ENCODE results near the gene TNPO1.

Gene TNPO1

DNA sequence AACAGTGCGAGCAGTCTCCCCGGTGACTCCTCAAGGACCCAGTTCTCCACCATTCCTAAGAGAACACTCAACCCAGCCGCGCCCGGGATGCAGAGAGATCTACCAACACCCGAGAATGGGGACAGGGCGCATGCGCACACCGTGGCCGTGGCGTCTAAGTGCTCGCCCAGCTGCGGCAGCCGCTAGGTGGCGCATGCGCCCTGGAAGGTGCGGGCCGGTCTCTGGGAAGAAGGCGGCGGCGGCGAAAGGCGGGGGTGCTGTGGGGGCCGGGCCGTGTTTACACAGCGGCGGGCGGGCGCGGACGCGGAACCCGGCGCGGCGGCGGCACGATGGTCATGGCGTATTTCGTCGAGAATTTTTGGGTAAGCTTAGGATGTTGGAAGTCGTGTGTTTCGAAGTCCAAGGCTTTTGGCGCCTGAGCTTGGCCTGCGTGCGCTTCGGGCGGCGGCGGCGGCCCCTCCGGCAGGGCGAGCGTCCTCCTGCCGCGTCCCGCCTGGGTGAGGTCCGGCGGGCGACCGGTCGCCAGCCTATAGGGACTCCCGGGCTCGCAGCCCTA, 139.4 kb downstream of the TNPO1 start, which contains the start of gene FCHO2:
TSS of gene FCHO2 (plus strand) at position 274 of the 556 bp plus-strand sequence. CDS start at position 330, 56 bp downstream.
- peak within 1 kb of the TSS; percentile 83 for H3K4me3 ChIP-seq (ENCODE audit: low read depth, low read length)
- TF ChIP-seq, protein P1, sequence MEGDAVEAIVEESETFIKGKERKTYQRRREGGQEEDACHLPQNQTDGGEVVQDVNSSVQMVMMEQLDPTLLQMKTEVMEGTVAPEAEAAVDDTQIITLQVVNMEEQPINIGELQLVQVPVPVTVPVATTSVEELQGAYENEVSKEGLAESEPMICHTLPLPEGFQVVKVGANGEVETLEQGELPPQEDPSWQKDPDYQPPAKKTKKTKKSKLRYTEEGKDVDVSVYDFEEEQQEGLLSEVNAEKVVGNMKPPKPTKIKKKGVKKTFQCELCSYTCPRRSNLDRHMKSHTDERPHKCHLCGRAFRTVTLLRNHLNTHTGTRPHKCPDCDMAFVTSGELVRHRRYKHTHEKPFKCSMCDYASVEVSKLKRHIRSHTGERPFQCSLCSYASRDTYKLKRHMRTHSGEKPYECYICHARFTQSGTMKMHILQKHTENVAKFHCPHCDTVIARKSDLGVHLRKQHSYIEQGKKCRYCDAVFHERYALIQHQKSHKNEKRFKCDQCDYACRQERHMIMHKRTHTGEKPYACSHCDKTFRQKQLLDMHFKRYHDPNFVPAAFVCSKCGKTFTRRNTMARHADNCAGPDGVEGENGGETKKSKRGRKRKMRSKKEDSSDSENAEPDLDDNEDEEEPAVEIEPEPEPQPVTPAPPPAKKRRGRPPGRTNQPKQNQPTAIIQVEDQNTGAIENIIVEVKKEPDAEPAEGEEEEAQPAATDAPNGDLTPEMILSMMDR (IDR thresholded peaks at IDR 0.05; ENCODE audit: low read depth, low read length): peak; percentile 54

DNA sequence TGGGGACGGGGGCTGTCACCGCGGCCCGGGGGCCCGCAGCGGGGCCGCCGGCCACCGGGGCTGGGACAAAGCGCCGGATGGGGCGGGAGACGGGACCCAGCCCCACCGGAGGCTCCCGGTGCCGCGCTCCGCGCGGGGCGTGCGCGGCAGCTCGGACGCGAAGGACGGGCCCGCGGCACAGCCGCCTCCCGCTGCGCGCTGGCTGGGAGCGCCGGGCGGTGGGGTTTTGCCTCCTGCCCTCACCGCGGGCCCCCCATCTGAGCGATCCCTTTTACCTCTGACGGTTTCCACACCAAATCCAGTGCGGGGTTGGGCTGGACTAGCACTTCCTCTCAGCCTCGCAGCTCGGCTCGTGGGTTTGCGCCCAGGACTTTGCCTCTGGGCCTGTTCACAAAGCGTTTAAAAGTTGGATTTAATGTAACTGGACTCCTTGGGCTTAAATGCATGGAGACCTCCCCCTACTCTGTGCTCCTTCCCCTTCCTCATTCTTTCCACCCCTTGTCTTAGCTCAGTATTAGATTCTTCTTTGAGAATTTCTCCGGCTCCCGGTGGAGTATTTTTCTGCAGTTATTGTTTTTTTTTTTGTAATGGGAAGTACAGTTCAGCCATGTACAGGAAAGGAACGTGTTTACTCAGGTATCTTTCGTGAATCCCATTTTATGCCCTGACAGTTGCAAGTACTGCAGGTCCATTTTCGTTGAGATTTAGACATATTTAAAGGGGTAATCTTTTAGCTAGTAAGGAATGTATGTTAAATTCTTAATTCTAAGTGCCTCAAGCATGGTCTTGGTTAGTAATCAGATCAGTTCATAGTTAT, 140.1 kb downstream of the TNPO1 start:
- TF ChIP-seq, protein P1 (IDR thresholded peaks at IDR 0.05; ENCODE audit: low read depth, low read length): no peak
- H3K4me3 ChIP-seq (ENCODE audit: low read depth, low read length): peak overlapping the region; percentile 83

DNA sequence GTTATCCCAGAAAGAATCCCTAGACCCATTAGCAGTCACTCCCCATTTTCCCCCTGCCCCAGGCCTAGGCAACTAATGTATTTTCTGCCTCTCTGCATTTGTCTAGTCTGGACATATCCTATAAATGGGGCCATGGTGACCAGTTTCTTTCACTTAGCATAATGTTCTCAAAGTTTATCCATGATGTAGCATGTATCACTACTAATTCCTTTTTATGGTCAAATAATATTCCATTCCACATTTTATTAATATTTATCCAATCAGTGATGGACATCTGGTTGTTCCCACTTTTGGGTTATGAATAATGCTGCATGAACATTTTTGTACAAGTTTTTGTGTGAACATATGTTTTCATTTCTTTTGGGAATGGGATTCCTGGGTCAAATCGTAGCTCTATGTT, 140.9 kb downstream of the TNPO1 start:
- TF ChIP-seq, protein P1 (IDR thresholded peaks at IDR 0.05; ENCODE audit: low read depth, low read length): no peak
- peak overlapping the region; percentile 83 for H3K4me3 ChIP-seq (ENCODE audit: low read depth, low read length)

DNA sequence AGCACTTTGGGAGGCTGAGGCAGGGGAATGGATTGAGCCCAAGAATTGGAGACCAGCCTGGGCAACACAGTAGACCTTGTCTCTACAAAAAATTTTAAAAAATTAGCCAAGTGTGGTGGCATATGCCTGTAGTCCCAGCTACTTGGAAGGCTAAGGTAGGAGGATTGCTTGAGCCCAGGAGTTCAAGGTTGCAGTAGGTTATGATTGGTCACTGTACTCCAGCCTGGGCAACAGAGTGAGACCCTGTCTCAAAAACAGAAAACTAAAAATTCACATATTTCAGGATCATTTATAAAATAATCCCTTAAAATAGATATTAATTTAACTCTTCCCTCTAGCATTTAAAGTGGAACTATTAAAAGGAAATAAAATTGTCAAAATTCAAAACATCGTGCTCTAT, 142.8 kb downstream of the TNPO1 start:
- H3K4me3 ChIP-seq (ENCODE audit: low read depth, low read length): no peak overlapping the region
- TF ChIP-seq, protein P1 (IDR thresholded peaks at IDR 0.05; ENCODE audit: low read depth, low read length): no peak

Data from WI38 (cell line).